ENCODE data around the gene KIN.

KIN gene

DNA sequence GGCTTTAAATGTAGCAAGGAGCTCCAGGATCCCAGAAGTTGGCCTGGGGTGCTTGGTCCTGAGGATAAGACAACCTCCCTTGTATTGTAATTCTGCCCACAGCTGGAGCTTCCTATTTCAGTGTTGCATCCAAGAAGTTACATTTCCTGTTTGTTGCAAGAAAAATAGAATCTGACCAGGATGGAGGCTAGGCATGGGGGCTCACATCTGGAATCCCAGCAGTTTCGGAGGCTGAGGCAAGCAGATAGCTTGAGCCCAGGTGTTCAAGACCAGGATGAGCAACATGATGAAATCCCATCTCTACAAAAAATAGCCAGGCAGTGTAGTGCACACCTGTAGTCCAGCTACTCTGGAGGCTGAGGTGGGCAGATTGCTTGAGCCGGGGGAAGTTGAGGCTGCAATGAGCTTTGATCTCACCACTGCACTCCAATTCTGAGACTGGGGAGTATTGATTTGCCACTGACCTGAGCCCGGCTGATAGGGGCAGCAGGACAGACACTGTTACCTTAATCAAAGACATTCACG is 85.4 kb downstream of the KIN start:
- no peak overlapping the region for H3K27ac ChIP-seq
- TF ChIP-seq, protein P1, sequence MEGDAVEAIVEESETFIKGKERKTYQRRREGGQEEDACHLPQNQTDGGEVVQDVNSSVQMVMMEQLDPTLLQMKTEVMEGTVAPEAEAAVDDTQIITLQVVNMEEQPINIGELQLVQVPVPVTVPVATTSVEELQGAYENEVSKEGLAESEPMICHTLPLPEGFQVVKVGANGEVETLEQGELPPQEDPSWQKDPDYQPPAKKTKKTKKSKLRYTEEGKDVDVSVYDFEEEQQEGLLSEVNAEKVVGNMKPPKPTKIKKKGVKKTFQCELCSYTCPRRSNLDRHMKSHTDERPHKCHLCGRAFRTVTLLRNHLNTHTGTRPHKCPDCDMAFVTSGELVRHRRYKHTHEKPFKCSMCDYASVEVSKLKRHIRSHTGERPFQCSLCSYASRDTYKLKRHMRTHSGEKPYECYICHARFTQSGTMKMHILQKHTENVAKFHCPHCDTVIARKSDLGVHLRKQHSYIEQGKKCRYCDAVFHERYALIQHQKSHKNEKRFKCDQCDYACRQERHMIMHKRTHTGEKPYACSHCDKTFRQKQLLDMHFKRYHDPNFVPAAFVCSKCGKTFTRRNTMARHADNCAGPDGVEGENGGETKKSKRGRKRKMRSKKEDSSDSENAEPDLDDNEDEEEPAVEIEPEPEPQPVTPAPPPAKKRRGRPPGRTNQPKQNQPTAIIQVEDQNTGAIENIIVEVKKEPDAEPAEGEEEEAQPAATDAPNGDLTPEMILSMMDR (conservative IDR thresholded peaks at IDR 0.05): no peak
- TF ChIP-seq ZFX (IDR thresholded peaks at IDR 0.05): no peak

DNA sequence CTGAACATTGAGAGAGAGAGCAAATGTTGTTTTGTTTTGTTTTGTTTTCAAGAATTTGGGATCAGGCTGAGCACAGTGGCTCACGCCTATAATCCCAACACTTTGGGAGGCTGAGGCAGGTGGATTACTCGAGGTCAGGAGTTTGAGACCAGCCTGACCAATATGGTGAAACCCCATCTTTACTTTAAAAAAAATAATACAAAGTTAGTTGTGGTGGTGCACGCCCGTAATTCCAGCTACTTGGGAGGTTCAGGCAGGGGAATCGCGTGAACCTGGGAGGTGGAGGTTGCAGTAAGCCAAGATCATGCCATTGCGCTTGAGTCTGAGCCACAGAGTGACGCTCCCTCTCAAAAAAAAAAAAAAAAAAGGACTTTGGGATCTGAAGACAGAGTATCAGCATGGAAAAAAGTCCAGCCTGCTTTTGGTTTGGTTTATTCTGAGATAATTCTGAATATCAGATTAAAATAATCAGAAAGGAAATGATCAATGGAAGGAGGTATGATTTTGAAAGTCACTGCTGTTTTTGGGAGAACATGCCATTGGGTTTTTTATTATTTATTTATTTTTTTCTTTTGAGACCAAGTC is 86.5 kb downstream of the KIN start:
- no peak overlapping the region for H3K27ac ChIP-seq

More for the DNA sequence above, 86.5 kb downstream of the KIN start:
- TF ChIP-seq, protein P1 (conservative IDR thresholded peaks at IDR 0.05): no peak
- TF ChIP-seq ZFX (IDR thresholded peaks at IDR 0.05): no peak

All from C4-2B (cell line).